HG02678 (cell line): ENCODE measurements around the gene PROZ.
"Not testable (repeated sequence)": the region's sequence is repeated elsewhere in the genome, so short reads cannot be mapped to it uniquely, and the experiment has no call there.

ENCODE experiments used
- ATAC-seq: cut with Tn5 transposase; IDR thresholded peaks from one replicate; pipeline ENCODE4 v1.9.1; 2021; ENCODE audit warnings: mild to moderate bottlenecking, moderate library complexity; ENCODE audit not compliant: unreplicated experiment

Gene PROZ

GRCh38 chr13:113157929-113158747 lies at the start of gene PROZ:
PROZ (plus strand) TSS chr13:113158648; CDS start chr13:113158661, 13 bp downstream.
- ATAC-seq, result no peak

GRCh38 chr13:113109151-113110047 lies 49.0 kb upstream of the PROZ start:
- ATAC-seq, result no peak

GRCh38 chr13:113110048-113110851 lies 48.2 kb upstream of the PROZ start:
- ATAC-seq, result no peak

- ATAC-seq, result no peak
Observed at GRCh38 chr13:113110852-113111315, 47.6 kb upstream of the PROZ start.

- not testable (repeated sequence) for ATAC-seq
Observed at GRCh38 chr13:113111821-113112220, 46.6 kb upstream of the PROZ start.

GRCh38 chr13:113112475-113112874 lies 46.0 kb upstream of the PROZ start:
- not testable (repeated sequence) for ATAC-seq

GRCh38 chr13:113112893-113113845 lies 45.3 kb upstream of the PROZ start:
- no peak for ATAC-seq

GRCh38 chr13:113113846-113114271 lies 44.6 kb upstream of the PROZ start:
- no peak for ATAC-seq

GRCh38 chr13:113114511-113115362 lies 43.7 kb upstream of the PROZ start:
- no peak for ATAC-seq

- ATAC-seq, result no peak
Observed at GRCh38 chr13:113115363-113116205, 42.9 kb upstream of the PROZ start.

- ATAC-seq, result no peak
Observed at GRCh38 chr13:113116206-113116800, 42.1 kb upstream of the PROZ start.

GRCh38 chr13:113116871-113117271 lies 41.6 kb upstream of the PROZ start:
- no peak for ATAC-seq

GRCh38 chr13:113117335-113117872 lies 41.0 kb upstream of the PROZ start:
- ATAC-seq, result no peak

- no peak for ATAC-seq
Observed at GRCh38 chr13:113117911-113118260, 40.6 kb upstream of the PROZ start.

GRCh38 chr13:113118261-113119021 lies 40.0 kb upstream of the PROZ start:
- no peak for ATAC-seq

- ATAC-seq, result no peak
Observed at GRCh38 chr13:113119166-113119821, 39.2 kb upstream of the PROZ start.
